ENCODE measurements around the gene ARHGEF26. TPM values are rescaled to one million over a fixed set of nuclear protein-coding genes. Genes with fewer than 3 reads are reported as not detected.

ARHGEF26 gene
- total and polyA plus RNA-seq, 7 donors, result 2.3 to 125 (median 48.4) TPM

DNA sequence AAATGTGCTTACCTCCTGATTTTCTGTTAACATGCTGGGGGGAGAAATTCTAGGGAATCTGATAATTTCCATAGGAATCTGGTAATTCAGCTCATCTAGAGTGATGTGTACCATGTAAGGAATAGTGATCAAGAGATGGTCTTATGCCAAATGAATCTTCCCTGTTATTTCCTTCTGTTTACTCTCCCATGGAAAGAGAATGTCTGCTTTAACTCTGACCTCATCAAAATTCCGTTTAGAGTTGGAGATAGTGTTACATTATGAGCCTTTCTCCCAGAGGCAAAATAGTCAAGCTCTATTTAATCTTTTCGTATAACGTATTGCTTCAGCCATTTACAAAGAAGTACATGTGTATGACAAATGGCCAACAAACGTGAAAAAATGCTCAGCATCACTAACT, 76.6 kb downstream of the ARHGEF26 start:
- H3K9me3 ChIP-seq, result no peaks in the 10 kb centered on the region
- intact Hi-C loops (cut with DNase I), result no loop called here
- H3K27me3 ChIP-seq, result no peaks in the 10 kb centered on the region
- WGBS, 2 donors, result 78 to 84% methylated on average over 4 of the region's 4 CpGs
- peaks cover 0 to 69% (median 18%) of the 10 kb centered on the region in 4 donors for H3K36me3 ChIP-seq
- peak overlapping the region in 2 of 4 donors; percentile 22 to 46 for H3K27ac ChIP-seq
- TF ChIP-seq POLR2A (IDR thresholded peaks at IDR 0.05), result no peak
- TF ChIP-seq, protein P1, sequence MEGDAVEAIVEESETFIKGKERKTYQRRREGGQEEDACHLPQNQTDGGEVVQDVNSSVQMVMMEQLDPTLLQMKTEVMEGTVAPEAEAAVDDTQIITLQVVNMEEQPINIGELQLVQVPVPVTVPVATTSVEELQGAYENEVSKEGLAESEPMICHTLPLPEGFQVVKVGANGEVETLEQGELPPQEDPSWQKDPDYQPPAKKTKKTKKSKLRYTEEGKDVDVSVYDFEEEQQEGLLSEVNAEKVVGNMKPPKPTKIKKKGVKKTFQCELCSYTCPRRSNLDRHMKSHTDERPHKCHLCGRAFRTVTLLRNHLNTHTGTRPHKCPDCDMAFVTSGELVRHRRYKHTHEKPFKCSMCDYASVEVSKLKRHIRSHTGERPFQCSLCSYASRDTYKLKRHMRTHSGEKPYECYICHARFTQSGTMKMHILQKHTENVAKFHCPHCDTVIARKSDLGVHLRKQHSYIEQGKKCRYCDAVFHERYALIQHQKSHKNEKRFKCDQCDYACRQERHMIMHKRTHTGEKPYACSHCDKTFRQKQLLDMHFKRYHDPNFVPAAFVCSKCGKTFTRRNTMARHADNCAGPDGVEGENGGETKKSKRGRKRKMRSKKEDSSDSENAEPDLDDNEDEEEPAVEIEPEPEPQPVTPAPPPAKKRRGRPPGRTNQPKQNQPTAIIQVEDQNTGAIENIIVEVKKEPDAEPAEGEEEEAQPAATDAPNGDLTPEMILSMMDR (IDR thresholded peaks at IDR 0.05), result no peak
- TF ChIP-seq POLR2AphosphoS5 (IDR thresholded peaks at IDR 0.05), result no peak
- peaks cover 0 to 41% (median 27%) of the 10 kb centered on the region in 4 donors for H3K4me1 ChIP-seq
- no peak overlapping the region for H3K4me3 ChIP-seq
- no peak for DNase-seq

DNA sequence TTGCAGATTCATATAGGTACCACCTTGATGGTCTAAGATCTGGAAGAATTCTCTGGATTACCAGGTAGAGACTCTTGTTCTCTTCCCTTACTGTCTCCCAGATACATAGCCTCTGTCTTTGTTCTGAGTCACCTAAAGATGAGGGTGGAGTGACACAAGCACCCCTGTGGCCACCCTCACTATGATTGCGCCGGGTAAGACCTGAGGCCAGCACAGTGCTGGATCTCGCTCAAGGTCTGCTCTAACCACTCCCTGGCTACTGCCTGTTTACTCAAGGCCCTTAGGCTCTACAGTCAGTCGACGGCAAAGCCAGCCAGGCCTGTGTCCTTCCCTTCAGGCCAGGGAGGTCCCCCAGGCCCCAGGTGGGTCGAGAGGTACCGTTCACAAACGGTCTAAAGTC, 88.3 kb downstream of the ARHGEF26 start:
- intact Hi-C loops (cut with DNase I), result loop anchor here (5.0 kb wide), 1 partner anchor 1167 kb away; no protein-coding TSS in a partner anchor
- no peaks in the 10 kb centered on the region for H3K4me1 ChIP-seq
- no peaks in the 10 kb centered on the region for H3K27me3 ChIP-seq
- peaks cover 0 to 2% (median 0%) of the 10 kb centered on the region in 4 donors for H3K9me3 ChIP-seq
- H3K4me3 ChIP-seq, result no peak overlapping the region
- no peak overlapping the region for H3K27ac ChIP-seq
- TF ChIP-seq EP300 (IDR thresholded peaks at IDR 0.05), result no peak
- TF ChIP-seq, protein P1 (IDR thresholded peaks at IDR 0.05), result no peak
- no peak for TF ChIP-seq POLR2A (IDR thresholded peaks at IDR 0.05)
- TF ChIP-seq POLR2AphosphoS5 (IDR thresholded peaks at IDR 0.05), result no peak
- 96 to 97% methylated on average over 8 of the region's 8 CpGs for WGBS, 2 donors
- peaks cover 0 to 74% (median 14%) of the 10 kb centered on the region in 4 donors for H3K36me3 ChIP-seq
- no peak for DNase-seq

DNA sequence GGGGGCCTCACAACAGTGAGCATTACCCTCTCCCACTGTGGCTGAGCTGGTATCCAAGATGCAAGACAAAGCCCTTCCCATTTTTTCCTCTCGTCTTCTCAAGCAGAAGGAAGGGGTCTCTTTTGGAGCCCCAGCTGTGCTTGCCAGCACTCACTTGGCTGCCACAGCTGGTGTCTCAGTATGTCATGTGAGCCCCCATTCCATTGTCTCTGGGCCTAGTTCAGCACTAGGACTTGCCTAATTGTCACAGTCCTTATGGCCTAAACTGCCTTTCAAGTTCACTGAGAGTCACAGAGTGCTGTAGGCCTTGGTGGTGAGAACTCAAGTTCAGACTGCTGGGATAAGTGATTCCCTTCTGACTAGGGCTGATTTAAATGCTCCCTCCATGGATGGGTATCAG, 89.8 kb downstream of the ARHGEF26 start:
- DNase-seq, result no peak
- H3K9me3 ChIP-seq, result no peaks in the 10 kb centered on the region
- H3K27ac ChIP-seq, result no peak overlapping the region
- 92 to 94% methylated on average over 1 of the region's 1 CpG for WGBS, 2 donors
- H3K36me3 ChIP-seq, result peaks cover 0 to 72% (median 17%) of the 10 kb centered on the region in 4 donors
- intact Hi-C loops (cut with DNase I), result no loop called here
- no peak overlapping the region for H3K4me3 ChIP-seq
- no peaks in the 10 kb centered on the region for H3K27me3 ChIP-seq
- H3K4me1 ChIP-seq, result no peaks in the 10 kb centered on the region
- TF ChIP-seq, protein P1 (IDR thresholded peaks at IDR 0.05), result no peak
- no peak for TF ChIP-seq EP300 (IDR thresholded peaks at IDR 0.05)

DNA sequence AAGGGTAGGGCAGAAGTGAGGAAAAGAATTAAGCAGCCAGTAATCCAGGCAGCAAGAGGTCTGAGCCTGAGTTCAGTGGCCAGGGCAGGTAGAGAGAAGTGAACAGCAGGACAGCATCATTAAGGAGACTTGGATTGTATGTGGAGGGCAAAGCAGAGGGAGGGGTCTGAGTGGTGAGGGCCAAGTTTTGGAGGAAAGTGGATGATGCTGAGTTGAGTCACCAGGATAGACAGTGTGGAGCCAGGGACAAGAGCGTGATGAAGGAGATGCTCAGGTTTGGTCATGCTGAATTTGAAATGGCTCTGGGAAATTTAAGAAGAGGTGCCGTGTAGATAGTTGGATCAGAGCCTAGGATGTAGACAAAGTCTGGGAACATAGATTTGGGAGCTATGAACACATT, 93.1 kb downstream of the ARHGEF26 start:
- Histone ChIP-seq H3K4me1 (peaks cover 0 to 16% (median 0%) of the 10 kb centered on the region in 4 donors), H3K36me3 (peaks cover 0 to 69% (median 10%) of the 10 kb centered on the region in 4 donors), H3K27ac (no peak overlapping the region), H3K9me3 (no peaks in the 10 kb centered on the region), H3K4me3 (no peak overlapping the region), H3K27me3 (no peaks in the 10 kb centered on the region)
- TF ChIP-seq EP300 (IDR thresholded peaks at IDR 0.05) (no peak), POLR2AphosphoS5 (IDR thresholded peaks at IDR 0.05) (no peak), POLR2A (IDR thresholded peaks at IDR 0.05) (no peak)
- TF ChIP-seq, protein P1 (IDR thresholded peaks at IDR 0.05), result no peak
- intact Hi-C loops (cut with DNase I), result no loop called here
- no peak for DNase-seq
- WGBS, 2 donors, result 92 to 96% methylated on average over 2 of the region's 2 CpGs

DNA sequence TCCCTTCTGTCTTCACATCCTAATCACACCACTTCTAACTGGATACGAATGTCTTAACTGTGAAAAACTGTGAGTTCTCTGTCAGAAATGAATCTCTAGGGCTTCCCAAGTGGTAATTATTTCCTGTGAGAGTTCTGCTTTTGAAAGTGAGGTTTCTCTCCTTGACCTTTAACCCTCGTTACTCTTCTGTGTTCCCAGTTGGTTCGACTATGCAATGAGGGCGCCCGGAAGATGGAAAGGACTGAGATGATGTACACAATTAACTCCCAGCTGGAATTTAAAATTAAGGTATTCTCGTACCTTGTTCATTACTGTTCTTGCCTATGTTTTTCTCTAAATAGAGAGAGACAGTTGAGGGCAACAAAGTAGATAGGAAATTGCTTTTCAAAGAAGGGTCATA, 96.5 kb downstream of the ARHGEF26 start:
- intact Hi-C loops (cut with DNase I), result no loop called here
- TF ChIP-seq POLR2A (IDR thresholded peaks at IDR 0.05) (no peak), EP300 (IDR thresholded peaks at IDR 0.05) (no peak), POLR2AphosphoS5 (IDR thresholded peaks at IDR 0.05) (no peak)
- TF ChIP-seq, protein P1 (IDR thresholded peaks at IDR 0.05), result no peak
- no peak overlapping the region for H3K4me3 ChIP-seq
- DNase-seq, result no peak
- H3K4me1 ChIP-seq, result peaks cover 0 to 21% (median 0%) of the 10 kb centered on the region in 4 donors
- H3K27ac ChIP-seq, result no peak overlapping the region
- WGBS, 2 donors, result 80 to 91% methylated on average over 6 of the region's 6 CpGs
- no peaks in the 10 kb centered on the region for H3K27me3 ChIP-seq
- no peaks in the 10 kb centered on the region for H3K9me3 ChIP-seq
- peaks cover 0 to 61% (median 5%) of the 10 kb centered on the region in 4 donors for H3K36me3 ChIP-seq

All from sigmoid colon (tissue), 7 donors.